Placental pericyte (primary cell): ENCODE results near the gene GPAM. TPM values are rescaled to one million over a fixed set of nuclear protein-coding genes. Genes with fewer than 3 reads are reported as not detected.

Source experiments
- total RNA-seq: library from RNA; depleted of rRNA; stranded (reverse); fragments of >200 nt; gene quantifications from 2 replicates; pipeline ENCODE4 v1.2.3, GENCODE V29; 2012

Gene GPAM, protein sequence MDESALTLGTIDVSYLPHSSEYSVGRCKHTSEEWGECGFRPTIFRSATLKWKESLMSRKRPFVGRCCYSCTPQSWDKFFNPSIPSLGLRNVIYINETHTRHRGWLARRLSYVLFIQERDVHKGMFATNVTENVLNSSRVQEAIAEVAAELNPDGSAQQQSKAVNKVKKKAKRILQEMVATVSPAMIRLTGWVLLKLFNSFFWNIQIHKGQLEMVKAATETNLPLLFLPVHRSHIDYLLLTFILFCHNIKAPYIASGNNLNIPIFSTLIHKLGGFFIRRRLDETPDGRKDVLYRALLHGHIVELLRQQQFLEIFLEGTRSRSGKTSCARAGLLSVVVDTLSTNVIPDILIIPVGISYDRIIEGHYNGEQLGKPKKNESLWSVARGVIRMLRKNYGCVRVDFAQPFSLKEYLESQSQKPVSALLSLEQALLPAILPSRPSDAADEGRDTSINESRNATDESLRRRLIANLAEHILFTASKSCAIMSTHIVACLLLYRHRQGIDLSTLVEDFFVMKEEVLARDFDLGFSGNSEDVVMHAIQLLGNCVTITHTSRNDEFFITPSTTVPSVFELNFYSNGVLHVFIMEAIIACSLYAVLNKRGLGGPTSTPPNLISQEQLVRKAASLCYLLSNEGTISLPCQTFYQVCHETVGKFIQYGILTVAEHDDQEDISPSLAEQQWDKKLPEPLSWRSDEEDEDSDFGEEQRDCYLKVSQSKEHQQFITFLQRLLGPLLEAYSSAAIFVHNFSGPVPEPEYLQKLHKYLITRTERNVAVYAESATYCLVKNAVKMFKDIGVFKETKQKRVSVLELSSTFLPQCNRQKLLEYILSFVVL
- 5.9 and 9.9 TPM in 2 replicates for total RNA-seq

DNA sequence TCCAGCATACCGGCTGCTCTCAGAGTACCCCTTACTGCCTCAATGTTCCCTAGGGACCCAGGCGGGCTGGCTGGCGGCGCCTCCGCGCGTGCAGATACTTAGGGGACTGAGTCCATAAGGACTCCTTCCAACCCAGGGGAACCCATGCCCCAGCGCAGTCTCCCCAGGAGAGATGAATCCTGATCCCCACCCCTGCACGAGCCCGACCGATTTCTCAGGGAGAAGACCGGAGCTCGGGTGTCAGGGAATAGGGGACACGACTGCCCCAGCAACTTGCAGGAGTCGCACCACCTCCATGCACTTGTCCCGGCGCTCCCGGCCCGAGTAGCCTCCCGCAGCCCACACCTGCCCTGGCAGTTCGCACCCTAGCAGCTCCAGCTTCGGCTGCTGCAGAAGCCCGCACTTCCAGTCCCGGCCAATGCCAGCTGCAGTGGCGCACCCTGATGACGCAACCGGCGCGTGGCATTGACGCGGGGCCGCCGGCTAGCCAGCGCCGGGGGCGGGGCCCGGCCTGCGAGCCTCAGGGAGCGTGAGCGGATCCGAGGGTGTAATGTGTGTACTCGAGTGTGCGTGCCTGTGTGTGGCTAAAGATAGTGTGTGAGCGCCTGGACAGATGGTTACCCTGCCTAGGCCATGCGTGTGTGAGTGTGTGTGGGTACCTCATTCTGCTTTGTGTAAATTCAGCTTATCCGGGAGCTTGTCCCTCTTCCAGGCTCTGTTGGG lies at the start of gene GPAM:
GPAM (minus strand) TSS at position 437 of the 723 bp plus-strand sequence. CDS start 1,981 bp downstream, outside the sequence.

Other genes with a start within 250 kb of the GPAM start
- not detected in 2 replicates for gene TECTB, start 99.6 kb upstream of the GPAM start, total RNA-seq
- gene ACSL5, start 190.4 kb upstream of the GPAM start, total RNA-seq: 1.4 and 1.5 TPM in 2 replicates